Neuron (in vitro differentiated cells): ENCODE measurements around the gene NPAS3.

Experiments used
- H2AFZ ChIP-seq: one replicate; pipeline ENCODE4 v1.6.1; 2013; ENCODE audit warnings: low read depth, mild to moderate bottlenecking, inconsistent platforms, low read length, moderate library complexity
- H3K27me3 ChIP-seq: one replicate; pipeline ENCODE4 v1.6.1; 2013; ENCODE audit warnings: low read length; ENCODE audit not compliant: insufficient read depth
- H3K36me3 ChIP-seq: one replicate; pipeline ENCODE4 v1.6.1; 2013; ENCODE audit warnings: low read length; ENCODE audit not compliant: insufficient read depth
- H3K4me1 ChIP-seq: one replicate; pipeline ENCODE4 v1.6.1; 2013; ENCODE audit warnings: low read length; ENCODE audit not compliant: insufficient read depth
- H3K4me3 ChIP-seq: 2 replicates; pipeline ENCODE4 v1.5.1; 2013; ENCODE audit warnings: mild to moderate bottlenecking, low read length, moderate library complexity
- H3K9me3 ChIP-seq: one replicate; pipeline ENCODE4 v1.6.1; 2013; ENCODE audit warnings: low read length

NPAS3 gene

DNA sequence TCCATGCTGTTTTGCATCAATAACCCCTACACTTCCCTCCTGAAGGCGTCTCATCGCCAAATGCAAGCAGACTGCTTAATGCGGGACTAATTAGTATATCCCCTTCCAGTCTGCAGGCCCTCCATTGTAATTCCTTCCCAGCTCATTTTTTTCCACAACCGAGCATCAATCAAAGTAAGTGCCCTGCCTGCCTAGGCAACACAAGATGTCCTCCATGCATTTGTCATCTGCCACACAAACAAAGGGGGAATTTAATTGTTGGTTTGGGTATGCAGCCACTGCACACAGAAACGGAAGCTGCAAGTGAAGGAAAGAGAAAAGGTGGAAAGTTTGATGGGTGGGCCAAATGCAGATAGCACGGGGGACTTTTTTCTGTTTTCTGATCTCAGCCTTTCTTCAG lies 844.2 kb downstream of the NPAS3 start:
- no peaks in the 10 kb centered on the region for H3K9me3 ChIP-seq
- H3K4me3 ChIP-seq: no peak overlapping the region
- peaks cover 25% of the 10 kb centered on the region for H3K4me1 ChIP-seq
- H3K27me3 ChIP-seq: no peaks in the 10 kb centered on the region
- H2AFZ ChIP-seq: no peak overlapping the region
- H3K36me3 ChIP-seq: peaks cover 42% of the 10 kb centered on the region

DNA sequence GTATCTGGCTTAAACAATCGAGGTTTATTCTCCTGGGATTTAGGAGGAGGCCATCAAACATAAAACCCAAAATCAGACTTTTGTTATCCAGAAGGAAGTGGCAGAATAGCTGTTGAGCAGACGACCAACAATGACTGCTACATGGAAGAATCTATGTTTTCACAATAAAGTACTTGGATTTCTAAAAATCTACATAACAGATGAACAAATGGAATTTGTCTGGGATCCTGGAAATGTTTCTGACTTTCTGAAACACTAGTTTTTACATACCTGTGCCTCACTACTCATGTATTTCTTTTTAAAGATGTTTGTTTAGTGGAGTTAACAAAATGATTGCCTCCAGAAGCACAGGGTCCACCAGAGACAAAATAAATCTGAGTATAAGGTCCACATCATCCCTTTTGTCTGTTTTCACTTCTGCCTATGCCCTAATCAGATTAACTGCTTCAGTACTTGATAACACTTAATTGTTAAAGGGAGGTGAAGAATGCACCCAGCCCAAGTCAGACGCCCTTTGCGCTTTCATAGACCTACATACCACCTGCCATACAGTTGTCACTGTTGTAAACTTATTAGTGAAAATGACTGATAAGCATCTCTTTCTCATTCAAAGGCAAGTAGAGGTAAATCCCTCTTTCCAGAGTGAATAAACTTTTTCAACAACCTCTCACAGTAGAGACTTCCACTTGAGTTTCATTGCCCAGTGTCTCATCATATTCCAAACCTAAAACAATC lies 847.6 kb downstream of the NPAS3 start:
- H2AFZ ChIP-seq: no peak overlapping the region
- H3K36me3 ChIP-seq: peaks cover 21% of the 10 kb centered on the region
- peaks cover 3% of the 10 kb centered on the region for H3K9me3 ChIP-seq
- no peak overlapping the region for H3K4me3 ChIP-seq
- peaks cover 39% of the 10 kb centered on the region for H3K4me1 ChIP-seq
- H3K27me3 ChIP-seq: no peaks in the 10 kb centered on the region

DNA sequence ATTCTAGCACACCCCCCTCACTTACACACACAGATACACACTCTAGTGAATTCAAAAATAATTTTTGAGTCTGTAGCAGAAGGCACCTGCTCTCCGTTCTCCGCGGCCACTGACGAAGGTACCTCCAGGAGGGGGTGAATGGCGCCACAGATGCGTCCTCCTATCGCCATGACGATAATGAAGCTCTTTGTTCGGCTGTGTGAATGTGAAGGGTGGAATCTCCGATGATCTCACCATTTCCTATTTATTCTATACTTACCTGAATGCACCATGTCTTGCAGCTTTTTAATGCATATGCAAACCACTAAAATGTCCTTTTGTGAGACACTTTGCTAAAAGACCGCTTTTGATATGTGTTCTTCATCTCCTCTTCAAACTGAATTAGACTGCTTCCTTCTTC lies 849.5 kb downstream of the NPAS3 start:
- peaks cover 14% of the 10 kb centered on the region for H3K36me3 ChIP-seq
- H3K9me3 ChIP-seq: peaks cover 3% of the 10 kb centered on the region
- peaks cover 44% of the 10 kb centered on the region for H3K4me1 ChIP-seq
- H3K27me3 ChIP-seq: no peaks in the 10 kb centered on the region
- H2AFZ ChIP-seq: no peak overlapping the region
- H3K4me3 ChIP-seq: no peak overlapping the region

DNA sequence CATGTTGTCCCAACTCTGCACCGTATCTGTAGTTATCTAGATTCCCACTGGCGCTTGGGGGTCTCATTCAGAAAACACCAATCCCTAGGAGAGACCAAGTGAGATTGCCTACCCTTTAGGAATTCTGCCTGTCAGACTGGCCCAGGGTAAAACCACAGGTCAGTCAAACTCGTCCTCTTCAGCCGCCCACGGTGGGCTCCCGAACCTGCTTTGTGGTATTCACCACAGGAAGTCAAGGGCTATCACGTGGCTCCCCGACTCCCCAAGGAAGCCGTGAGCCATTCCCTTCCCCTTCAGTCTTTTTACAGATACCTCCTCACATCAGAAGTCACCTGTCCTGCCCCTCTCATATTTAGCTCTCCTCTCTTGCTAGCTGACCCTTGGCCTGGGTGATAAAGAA lies 852.3 kb downstream of the NPAS3 start:
- peaks cover 38% of the 10 kb centered on the region for H3K4me1 ChIP-seq
- no peak overlapping the region for H3K4me3 ChIP-seq
- H2AFZ ChIP-seq: no peak overlapping the region
- H3K27me3 ChIP-seq: no peaks in the 10 kb centered on the region
- peaks cover 3% of the 10 kb centered on the region for H3K9me3 ChIP-seq
- H3K36me3 ChIP-seq: peaks cover 30% of the 10 kb centered on the region

DNA sequence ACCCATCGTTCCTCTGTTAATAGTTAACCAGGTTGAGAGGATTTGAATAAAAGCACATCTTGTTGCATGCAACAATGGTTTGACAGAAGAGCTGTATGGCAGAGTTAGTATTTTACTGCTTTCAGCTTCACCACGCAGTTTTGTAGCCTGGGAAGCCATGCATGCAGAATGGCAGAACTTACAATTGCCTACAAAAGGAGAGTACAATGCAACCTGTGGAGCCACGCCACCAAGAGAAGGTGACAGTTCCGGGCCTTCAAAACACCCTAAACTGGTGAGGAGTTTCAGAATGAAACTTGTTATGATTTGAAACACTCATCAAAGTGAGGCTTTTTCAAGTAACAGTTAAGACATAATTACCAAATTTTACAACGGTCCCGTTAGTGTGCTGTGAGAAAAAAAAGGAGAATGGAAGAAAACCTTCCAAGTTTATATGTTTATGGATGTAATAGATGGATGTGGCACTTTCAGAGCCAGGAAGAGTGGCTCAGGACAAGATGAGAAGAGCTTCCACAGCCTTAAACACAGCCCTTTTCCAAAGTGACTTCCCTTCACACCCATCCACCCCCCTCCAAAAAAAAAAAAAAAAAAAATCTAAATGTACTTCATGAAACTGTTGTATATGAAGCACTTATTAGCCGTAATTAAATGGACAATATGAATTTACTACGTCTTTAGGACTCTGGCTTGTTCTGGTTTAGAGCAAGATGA lies 853.5 kb downstream of the NPAS3 start:
- Histone ChIP-seq H3K4me1 (peaks cover 38% of the 10 kb centered on the region), H3K9me3 (peaks cover 3% of the 10 kb centered on the region), H3K36me3 (peaks cover 41% of the 10 kb centered on the region), H3K27me3 (no peaks in the 10 kb centered on the region), H2AFZ (no peak overlapping the region), H3K4me3 (no peak overlapping the region)

DNA sequence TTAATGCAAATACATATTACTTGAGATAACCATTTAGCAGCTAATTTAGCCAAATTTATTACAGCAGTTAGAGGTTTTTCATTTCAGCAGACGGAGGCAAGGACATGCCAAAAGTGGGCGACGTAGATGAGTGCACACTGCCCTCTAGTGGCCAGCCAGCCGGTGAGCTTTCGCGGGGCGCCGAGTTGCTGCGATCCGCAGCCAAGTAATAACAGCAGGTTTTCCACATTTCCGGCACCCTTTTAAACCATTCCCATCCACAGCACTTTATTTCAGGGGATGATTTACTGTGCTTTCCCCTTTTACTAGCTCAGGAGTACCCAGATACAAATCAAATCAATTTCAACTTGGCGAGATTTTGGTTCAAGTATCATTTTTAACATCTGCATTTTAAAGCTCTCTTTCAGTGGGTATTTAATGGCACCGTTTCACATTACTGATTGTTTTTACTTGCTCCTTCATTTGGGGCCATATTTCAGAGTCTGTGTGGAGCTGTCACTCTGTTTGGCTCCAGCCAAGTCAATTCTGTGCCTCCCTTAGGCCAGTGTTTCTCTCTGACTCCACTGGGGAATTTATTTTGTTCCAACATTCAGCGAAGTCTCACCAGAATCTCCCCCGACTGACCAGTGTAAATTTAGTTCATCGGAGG lies 854.2 kb downstream of the NPAS3 start:
- no peaks in the 10 kb centered on the region for H3K27me3 ChIP-seq
- H3K4me3 ChIP-seq: no peak overlapping the region
- peaks cover 35% of the 10 kb centered on the region for H3K4me1 ChIP-seq
- peaks cover 3% of the 10 kb centered on the region for H3K9me3 ChIP-seq
- peaks cover 47% of the 10 kb centered on the region for H3K36me3 ChIP-seq
- H2AFZ ChIP-seq: no peak overlapping the region

DNA sequence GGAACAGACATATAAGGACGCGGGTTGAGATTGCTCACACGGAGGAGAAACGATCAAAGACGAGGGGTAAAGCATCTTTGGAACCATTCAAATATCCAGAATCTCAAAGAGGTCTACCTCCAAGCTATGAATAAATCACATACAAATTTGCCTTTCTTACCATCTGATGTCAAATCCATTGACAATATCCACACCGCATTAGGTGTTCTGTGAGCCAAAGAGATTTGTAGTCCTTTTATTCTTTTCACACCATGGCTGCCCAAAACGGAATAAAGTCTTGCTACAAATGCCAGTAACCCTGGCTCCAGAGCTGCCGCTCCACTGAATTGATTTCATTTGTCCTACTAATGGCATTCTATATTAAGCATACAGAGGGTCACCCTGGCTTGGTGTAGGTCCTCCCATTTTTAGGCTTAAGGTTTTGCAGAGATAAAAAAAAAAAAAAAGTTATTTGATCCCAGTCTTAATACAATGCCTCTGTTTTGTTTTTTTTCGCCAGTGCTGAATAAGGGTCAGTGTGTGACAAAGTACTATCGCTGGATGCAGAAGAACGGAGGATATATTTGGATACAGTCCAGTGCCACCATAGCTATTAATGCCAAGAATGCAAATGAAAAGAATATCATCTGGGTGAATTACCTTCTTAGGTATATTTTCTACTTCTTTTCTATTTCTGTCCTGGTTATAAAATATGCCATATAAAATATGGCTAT lies 854.9 kb downstream of the NPAS3 start:
- no peaks in the 10 kb centered on the region for H3K27me3 ChIP-seq
- no peak overlapping the region for H2AFZ ChIP-seq
- peaks cover 3% of the 10 kb centered on the region for H3K9me3 ChIP-seq
- peaks cover 28% of the 10 kb centered on the region for H3K4me1 ChIP-seq
- peaks cover 53% of the 10 kb centered on the region for H3K36me3 ChIP-seq
- H3K4me3 ChIP-seq: no peak overlapping the region

DNA sequence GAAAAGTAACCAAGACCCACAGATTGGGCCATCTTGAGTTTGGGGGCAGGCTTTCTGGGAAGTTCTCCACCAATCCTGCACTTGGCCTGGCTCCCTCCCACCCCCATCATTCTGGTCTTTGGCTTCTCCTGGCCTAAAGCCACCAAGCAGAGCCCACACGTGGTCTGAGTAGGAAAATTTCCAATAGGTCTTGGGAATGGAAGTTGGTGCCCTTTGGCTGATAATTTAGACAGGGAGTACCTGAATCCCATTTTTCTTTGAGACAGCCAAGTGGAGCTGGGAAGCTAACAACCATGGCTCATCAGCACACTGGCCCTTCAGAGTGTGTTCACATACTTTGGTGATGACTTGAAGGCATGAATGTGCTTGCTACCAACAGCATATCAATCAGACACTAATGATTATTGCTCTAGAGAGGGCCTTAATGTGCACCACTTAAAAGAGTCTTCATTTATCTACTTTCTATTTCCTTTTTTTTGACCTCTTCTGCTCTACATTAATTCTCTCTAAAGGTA lies 856.2 kb downstream of the NPAS3 start:
- Histone ChIP-seq H3K9me3 (peaks cover 2% of the 10 kb centered on the region), H3K4me1 (peaks cover 24% of the 10 kb centered on the region), H2AFZ (no peak overlapping the region), H3K4me3 (no peak overlapping the region), H3K27me3 (no peaks in the 10 kb centered on the region), H3K36me3 (peaks cover 55% of the 10 kb centered on the region)

DNA sequence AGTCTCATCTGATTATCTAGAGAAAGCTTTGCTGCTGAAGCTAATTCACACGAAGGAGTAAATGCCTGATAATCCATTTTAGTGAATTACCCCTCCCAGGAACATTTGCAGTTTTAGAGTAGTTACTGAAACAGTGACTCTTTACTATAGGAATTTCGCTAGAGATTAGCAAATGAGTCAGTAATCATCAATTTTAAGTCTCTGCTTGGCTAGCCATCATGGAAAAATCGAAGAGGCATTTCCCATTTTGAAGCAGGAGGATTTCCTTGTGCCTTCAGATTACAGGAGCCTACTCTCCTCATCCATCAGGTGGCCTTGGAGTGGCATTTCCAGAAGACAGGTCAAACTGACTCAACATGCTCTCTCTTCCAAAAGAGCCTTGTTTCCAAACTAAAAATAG lies 857.7 kb downstream of the NPAS3 start:
- no peak overlapping the region for H2AFZ ChIP-seq
- H3K4me3 ChIP-seq: no peak overlapping the region
- peaks cover 20% of the 10 kb centered on the region for H3K4me1 ChIP-seq
- peaks cover 67% of the 10 kb centered on the region for H3K36me3 ChIP-seq
- H3K27me3 ChIP-seq: no peaks in the 10 kb centered on the region
- peaks cover 3% of the 10 kb centered on the region for H3K9me3 ChIP-seq

DNA sequence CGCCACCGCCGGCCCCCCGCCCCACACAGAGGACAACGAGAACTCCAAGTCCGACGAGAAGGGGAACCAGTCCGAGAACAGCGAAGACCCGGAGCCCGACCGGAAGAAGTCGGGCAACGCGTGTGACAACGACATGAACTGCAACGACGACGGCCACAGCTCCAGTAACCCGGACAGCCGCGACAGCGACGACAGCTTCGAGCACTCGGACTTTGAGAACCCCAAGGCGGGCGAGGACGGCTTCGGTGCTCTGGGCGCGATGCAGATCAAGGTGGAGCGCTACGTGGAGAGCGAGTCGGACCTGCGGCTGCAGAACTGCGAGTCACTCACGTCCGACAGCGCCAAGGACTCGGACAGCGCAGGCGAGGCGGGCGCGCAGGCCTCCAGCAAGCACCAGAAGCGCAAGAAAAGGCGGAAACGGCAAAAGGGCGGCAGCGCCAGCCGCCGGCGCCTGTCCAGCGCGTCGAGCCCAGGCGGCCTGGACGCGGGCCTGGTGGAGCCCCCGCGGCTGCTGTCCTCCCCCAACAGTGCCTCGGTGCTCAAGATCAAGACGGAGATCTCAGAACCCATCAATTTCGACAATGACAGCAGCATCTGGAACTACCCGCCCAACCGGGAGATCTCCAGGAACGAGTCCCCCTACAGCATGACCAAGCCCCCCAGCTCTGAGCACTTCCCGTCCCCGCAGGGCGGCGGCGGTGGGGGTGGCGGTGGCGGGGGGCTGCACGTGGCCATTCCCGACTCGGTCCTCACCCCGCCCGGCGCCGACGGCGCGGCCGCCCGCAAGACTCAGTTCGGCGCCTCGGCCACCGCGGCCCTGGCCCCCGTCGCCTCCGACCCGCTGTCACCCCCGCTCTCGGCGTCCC lies 861.3 kb downstream of the NPAS3 start:
- Histone ChIP-seq H3K4me1 (no peaks in the 10 kb centered on the region), H3K4me3 (no peak overlapping the region), H3K27me3 (no peaks in the 10 kb centered on the region), H3K9me3 (peaks cover 3% of the 10 kb centered on the region), H3K36me3 (peaks cover 64% of the 10 kb centered on the region), H2AFZ (no peak overlapping the region)

DNA sequence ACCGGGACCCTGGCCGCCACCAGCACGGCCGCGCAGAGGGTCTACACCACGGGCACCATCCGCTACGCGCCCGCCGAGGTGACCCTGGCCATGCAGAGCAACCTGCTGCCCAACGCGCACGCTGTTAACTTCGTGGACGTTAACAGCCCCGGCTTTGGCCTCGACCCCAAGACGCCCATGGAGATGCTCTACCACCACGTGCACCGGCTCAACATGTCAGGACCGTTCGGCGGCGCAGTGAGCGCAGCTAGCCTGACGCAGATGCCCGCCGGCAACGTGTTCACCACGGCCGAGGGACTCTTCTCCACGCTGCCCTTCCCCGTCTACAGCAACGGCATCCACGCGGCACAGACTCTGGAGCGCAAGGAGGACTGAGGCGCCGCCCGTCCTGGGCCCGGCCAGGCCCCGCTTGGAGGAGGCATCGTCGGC lies 862.1 kb downstream of the NPAS3 start:
- Histone ChIP-seq H3K9me3 (peaks cover 3% of the 10 kb centered on the region), H3K4me1 (no peaks in the 10 kb centered on the region), H3K36me3 (peaks cover 56% of the 10 kb centered on the region), H2AFZ (no peak overlapping the region), H3K4me3 (no peak overlapping the region), H3K27me3 (no peaks in the 10 kb centered on the region)

DNA sequence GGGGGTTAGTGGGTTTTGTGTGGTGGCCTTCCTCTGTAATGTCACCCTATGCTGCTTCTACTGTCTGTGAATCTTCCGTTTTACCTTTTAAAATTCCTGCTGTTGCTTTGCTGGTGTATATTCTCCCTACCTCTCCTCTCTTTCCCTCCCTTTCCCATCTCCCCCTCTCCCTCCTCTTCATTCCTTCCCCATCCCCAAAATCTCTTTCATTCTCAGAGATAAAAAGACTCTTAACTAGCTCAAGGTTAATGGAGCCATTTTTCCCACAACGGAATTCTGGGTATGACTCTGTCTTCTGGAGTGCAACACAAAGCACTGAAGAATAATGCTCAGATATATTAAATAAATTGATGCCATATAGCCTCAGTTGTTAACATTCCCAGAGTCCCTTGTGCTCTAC lies 864.1 kb downstream of the NPAS3 start:
- Histone ChIP-seq H2AFZ (no peak overlapping the region), H3K4me3 (no peak overlapping the region), H3K36me3 (peaks cover 37% of the 10 kb centered on the region), H3K9me3 (peaks cover 3% of the 10 kb centered on the region), H3K4me1 (no peaks in the 10 kb centered on the region), H3K27me3 (no peaks in the 10 kb centered on the region)
